ENCODE results near the gene AATK. TPM values are rescaled to one million over a fixed set of nuclear protein-coding genes. Genes with fewer than 3 reads are reported as not detected.

Gene AATK
- total RNA-seq, 1 experiment from 2014 or later = 4.4 TPM

DNA sequence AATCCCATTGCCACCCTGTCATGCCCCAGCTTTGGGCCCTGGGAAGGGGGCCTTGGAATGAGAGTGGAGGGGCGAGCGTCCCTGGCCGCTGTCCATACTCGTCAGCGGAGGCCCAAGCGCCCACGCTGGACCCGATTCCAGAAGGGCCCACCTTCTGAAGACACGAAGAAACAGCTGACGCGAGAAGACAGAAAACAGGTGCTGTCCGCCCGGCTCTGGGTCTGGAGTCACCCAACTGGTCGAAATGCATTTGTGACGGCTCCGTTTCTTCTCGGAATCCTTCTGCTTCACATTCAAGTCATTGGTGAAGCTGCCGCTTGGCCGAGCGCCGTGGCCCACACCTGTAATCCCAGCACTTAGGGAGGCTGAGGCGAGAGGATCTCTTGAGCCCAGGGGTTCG is 53.6 kb downstream of the AATK start:
- TF ChIP-seq, protein P1, sequence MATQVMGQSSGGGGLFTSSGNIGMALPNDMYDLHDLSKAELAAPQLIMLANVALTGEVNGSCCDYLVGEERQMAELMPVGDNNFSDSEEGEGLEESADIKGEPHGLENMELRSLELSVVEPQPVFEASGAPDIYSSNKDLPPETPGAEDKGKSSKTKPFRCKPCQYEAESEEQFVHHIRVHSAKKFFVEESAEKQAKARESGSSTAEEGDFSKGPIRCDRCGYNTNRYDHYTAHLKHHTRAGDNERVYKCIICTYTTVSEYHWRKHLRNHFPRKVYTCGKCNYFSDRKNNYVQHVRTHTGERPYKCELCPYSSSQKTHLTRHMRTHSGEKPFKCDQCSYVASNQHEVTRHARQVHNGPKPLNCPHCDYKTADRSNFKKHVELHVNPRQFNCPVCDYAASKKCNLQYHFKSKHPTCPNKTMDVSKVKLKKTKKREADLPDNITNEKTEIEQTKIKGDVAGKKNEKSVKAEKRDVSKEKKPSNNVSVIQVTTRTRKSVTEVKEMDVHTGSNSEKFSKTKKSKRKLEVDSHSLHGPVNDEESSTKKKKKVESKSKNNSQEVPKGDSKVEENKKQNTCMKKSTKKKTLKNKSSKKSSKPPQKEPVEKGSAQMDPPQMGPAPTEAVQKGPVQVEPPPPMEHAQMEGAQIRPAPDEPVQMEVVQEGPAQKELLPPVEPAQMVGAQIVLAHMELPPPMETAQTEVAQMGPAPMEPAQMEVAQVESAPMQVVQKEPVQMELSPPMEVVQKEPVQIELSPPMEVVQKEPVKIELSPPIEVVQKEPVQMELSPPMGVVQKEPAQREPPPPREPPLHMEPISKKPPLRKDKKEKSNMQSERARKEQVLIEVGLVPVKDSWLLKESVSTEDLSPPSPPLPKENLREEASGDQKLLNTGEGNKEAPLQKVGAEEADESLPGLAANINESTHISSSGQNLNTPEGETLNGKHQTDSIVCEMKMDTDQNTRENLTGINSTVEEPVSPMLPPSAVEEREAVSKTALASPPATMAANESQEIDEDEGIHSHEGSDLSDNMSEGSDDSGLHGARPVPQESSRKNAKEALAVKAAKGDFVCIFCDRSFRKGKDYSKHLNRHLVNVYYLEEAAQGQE (IDR thresholded peaks at IDR 0.05; ENCODE audit: low read depth) = no peak
- Histone ChIP-seq H3K9me3 (ENCODE audit: control insufficient read depth in 1 of 2, insufficient read depth in 1 of 2, low read depth in 1 of 2, low read length in 2 of 2) (no peaks in the 10 kb centered on the region), H2AFZ (ENCODE audit: low read depth, low read length, poor library complexity, severe bottlenecking) (no peak overlapping the region), H3K36me3 (ENCODE audit: control insufficient read depth in 1 of 2, insufficient read depth in 2 of 2, low read length in 2 of 2) (peaks cover 5 to 20% of the 10 kb centered on the region in 2 experiments; a peak in 2 of 4 replicates), H3K9ac (ENCODE audit: low read length) (no peak overlapping the region), H3K4me3 (replicated peaks in 1 of 2; ENCODE audit: low read depth in 1 of 2, low read length in 2 of 2) (no peak overlapping the region), H3K79me2 (ENCODE audit: insufficient read depth, low read length) (0 out of 2 replicates have a peak, but pooled peaks cover 4% of the 10 kb centered on the region), H4K20me1 (ENCODE audit: insufficient read depth) (no peaks in the 10 kb centered on the region), H3K9me2 (ENCODE audit: insufficient read depth) (no peaks in the 10 kb centered on the region), H3K27ac (ENCODE audit: low read depth, low read length) (no peak overlapping the region), H3K4me2 (ENCODE audit: low read length) (no peak overlapping the region), H3K27me3 (ENCODE audit: insufficient read depth, low read length) (no peaks in the 10 kb centered on the region), H3K4me1 (ENCODE audit: control insufficient read depth in 1 of 2, insufficient read depth in 2 of 2, low read length in 2 of 2) (peaks cover 0 to 4% of the 10 kb centered on the region in 2 experiments; a peak in 2 of 4 replicates)
- POLR2A ChIA-PET = no interaction called here
- BruUV-seq (replicated peaks) = no TSS peak
- ATAC-seq (no peak), DNase-seq (ENCODE audit: low read depth, low spot score) (no peak)
- RAD21 ChIA-PET (ENCODE audit: low non-redundant PET in 1 of 2, low total read pairs in 2 of 2, uncharacterized antibody in 2 of 2, unreplicated experiment in 2 of 2) = interaction anchor here in 1 of 2 experiments (0.6 kb wide), 1 partner anchor 32 kb away, joined by 4 read pairs; no protein-coding TSS in a partner anchor
- intact Hi-C loops (cut with micrococcal nuclease) = no loop called here
- CTCF ChIA-PET = no interaction called here

DNA sequence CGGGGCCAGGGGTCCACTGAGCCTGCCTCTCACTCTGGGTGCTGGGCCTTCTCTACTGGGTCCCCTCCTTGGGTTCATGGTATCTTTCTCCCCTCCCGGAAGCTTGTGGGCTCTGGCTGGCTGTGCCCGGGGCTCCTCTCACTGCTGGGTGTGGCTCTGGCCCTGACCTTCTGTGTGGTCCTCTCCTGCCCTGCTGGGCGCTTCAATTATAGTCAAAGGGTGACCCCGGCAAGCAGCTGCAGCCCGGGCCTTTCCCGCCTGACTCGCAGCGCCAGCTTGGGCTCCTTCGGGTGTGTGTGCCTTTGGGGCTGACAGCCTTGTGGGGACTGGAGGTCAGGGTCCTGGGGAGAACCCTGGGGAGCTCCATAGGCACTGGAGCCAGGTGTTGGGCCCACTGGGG is 55.0 kb downstream of the AATK start:
- Histone ChIP-seq H3K9ac (ENCODE audit: low read length) (no peak overlapping the region), H2AFZ (ENCODE audit: low read depth, low read length, poor library complexity, severe bottlenecking) (no peak overlapping the region), H3K27me3 (ENCODE audit: insufficient read depth, low read length) (no peaks in the 10 kb centered on the region), H3K36me3 (ENCODE audit: control insufficient read depth in 1 of 2, insufficient read depth in 2 of 2, low read length in 2 of 2) (peaks cover 8 to 28% of the 10 kb centered on the region in 2 experiments; a peak in 2 of 4 replicates), H3K4me1 (ENCODE audit: control insufficient read depth in 1 of 2, insufficient read depth in 2 of 2, low read length in 2 of 2) (no peaks in the 10 kb centered on the region), H3K79me2 (ENCODE audit: insufficient read depth, low read length) (no peaks in the 10 kb centered on the region), H4K20me1 (ENCODE audit: insufficient read depth) (no peaks in the 10 kb centered on the region), H3K27ac (ENCODE audit: low read depth, low read length) (no peak overlapping the region), H3K4me2 (ENCODE audit: low read length) (no peak overlapping the region), H3K9me3 (ENCODE audit: control insufficient read depth in 1 of 2, insufficient read depth in 1 of 2, low read depth in 1 of 2, low read length in 2 of 2) (no peaks in the 10 kb centered on the region), H3K4me3 (replicated peaks in 1 of 2; ENCODE audit: low read depth in 1 of 2, low read length in 2 of 2) (no peak overlapping the region), H3K9me2 (ENCODE audit: insufficient read depth) (no peaks in the 10 kb centered on the region)
- ChIA-PET RAD21 (ENCODE audit: low non-redundant PET in 1 of 2, low total read pairs in 2 of 2, uncharacterized antibody in 2 of 2, unreplicated experiment in 2 of 2) (no interaction called here), POLR2A (no interaction called here), CTCF (no interaction called here)
- intact Hi-C loops (cut with micrococcal nuclease) = no loop called here
- DNase-seq (ENCODE audit: low read depth, low spot score) (no peak), ATAC-seq (no peak)
- no TSS peak for BruUV-seq (replicated peaks)
- TF ChIP-seq JUND (IDR thresholded peaks at IDR 0.05) (no peak), SRF (IDR thresholded peaks at IDR 0.05; ENCODE audit: low read depth) (no peak), SP1 (IDR thresholded peaks at IDR 0.05; ENCODE audit: low read depth) (no peak), POLR2A (IDR thresholded peaks at IDR 0.05; ENCODE audit: borderline replicate concordance, extremely low read depth, insufficient read depth, insufficient read length) (no peak), SIN3A (IDR thresholded peaks at IDR 0.05; ENCODE audit: low read depth) (no peak), CBX3 (IDR thresholded peaks at IDR 0.05; ENCODE audit: low read depth) (no peak), POLR2AphosphoS5 (IDR thresholded peaks at IDR 0.05; ENCODE audit: low read depth, low read length) (no peak), TCF7L2 (IDR thresholded peaks at IDR 0.05; ENCODE audit: borderline replicate concordance, extremely low read depth, insufficient read depth, insufficient read length) (no peak), FOSL1 (IDR thresholded peaks at IDR 0.05; ENCODE audit: low read depth) (no peak), EZH2phosphoT487 (IDR thresholded peaks at IDR 0.05; ENCODE audit: borderline replicate concordance) (no peak), EZH2 (IDR thresholded peaks at IDR 0.05) (no peak)
- TF ChIP-seq, protein P1 (IDR thresholded peaks at IDR 0.05; ENCODE audit: low read depth) = no peak

All from HCT116 (cell line).